GM18517 (cell line): ENCODE data around the gene FBXO7.

Source experiments
- ATAC-seq: cut with Tn5 transposase; IDR thresholded peaks from one replicate; pipeline ENCODE4 v1.9.1; 2021; ENCODE audit warnings: mild to moderate bottlenecking, moderate library complexity; ENCODE audit not compliant: unreplicated experiment

Gene FBXO7

GRCh38 chr22:32548039-32548438, 73.4 kb downstream of the FBXO7 start:
- ATAC-seq, result no peak
